SK-N-MC (cell line): ENCODE results near the gene ELAVL3.

Experiments
- EZH2 ChIP-seq: fragments of 200-600 bp; sonication (generic); IDR thresholded peaks from one replicate; pipeline ENCODE4 v1.6.1; 2017; ENCODE audit warnings: antibody characterized with exemption
- POLR2AphosphoS5 ChIP-seq: IDR thresholded peaks from 2 replicates; pipeline ENCODE4 v1.6.1; 2012; ENCODE audit warnings: mild to moderate bottlenecking, low read depth, low read length, borderline replicate concordance

GRCh38 chr19:11426656-11427055, 54.2 kb downstream of the ELAVL3 start:
- TF ChIP-seq POLR2AphosphoS5: no peak
- no peak for TF ChIP-seq EZH2
